Activated CD8-positive, alpha-beta memory T cell treated with anti-CD3 and anti-CD28 coated beads for 48 hours (primary cell): Measurements from ENCODE around the gene RMI2.
"Not testable (repeated sequence)": the region's sequence is repeated elsewhere in the genome, so short reads cannot be mapped to it uniquely, and the experiment has no call there.

Experiments used
- DNase-seq, 3 experiments: peaks; one replicate each; pipeline ENCODE4 v3.0.0-alpha.2; 2020; ENCODE audit warnings: low read depth in 2 of 3, low spot score in 2 of 3

Gene RMI2

GRCh38 chr16:11350921-11351335 lies 5.7 kb downstream of the RMI2 start:
- no peak for DNase-seq

- DNase-seq = no peak
These were observed 7.9 kb downstream of the RMI2 start for GRCh38 chr16:11353158-11353557.

DNA sequence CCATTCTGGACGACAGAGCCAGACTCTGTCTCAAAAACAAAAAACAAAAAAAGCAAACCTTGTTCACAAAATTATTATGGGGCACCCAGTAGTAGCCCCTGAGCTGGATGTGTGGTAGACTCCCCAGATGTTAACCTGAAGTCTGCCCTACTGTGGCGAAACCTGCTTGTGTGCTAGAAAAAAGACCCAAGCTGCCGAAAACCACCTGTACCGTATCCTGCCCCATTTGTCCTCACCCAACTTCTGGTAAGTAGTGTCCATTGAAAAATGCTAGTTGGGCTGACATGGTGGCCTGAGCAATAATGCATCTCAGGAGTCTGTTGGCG lies 9.1 kb downstream of the RMI2 start:
- no peak for DNase-seq

DNA sequence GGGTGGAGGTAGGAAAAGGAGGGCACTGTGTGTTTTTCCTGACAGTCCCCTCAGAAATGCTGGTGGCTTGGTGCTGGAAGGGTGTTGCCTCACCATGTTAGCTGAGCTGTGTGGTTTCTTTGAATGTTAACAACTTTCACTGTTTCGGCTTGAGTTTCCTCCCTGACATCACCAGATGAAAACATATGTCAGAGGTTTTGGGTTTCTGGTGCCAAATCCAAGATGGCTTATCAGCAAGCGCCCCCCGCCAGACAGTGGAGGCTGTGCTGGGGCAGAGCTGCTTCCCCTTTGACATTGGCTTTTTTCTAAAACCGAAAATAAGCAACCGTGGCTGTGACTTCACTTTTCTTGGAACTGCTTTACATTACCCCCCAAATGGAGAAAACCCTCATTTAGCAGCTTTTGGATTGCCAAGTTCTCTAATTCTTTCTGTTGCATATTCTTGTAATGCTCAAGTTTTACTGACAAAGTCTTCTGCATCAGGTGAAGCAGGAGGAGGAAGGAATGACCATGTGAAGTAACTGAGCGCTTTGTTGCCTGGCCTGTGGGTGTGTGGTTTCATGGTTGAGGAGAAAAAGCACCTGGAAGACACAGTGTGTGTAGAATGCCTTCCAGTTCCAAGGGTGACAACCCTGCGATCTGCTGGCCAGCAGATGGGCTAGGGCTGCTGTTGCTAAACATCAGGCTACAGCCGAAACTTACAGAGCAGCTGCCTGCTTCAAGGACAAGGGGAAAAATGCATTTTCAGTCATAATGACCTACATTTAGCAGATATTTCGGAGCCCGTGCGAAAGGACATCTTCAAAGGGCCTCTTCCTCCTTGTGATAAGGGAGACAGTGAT lies 9.7 kb downstream of the RMI2 start:
- DNase-seq = peak in 2 of 3 experiments; percentile 54 to 62

GRCh38 chr16:11355862-11356261 lies 10.6 kb downstream of the RMI2 start:
- DNase-seq = no peak

DNA sequence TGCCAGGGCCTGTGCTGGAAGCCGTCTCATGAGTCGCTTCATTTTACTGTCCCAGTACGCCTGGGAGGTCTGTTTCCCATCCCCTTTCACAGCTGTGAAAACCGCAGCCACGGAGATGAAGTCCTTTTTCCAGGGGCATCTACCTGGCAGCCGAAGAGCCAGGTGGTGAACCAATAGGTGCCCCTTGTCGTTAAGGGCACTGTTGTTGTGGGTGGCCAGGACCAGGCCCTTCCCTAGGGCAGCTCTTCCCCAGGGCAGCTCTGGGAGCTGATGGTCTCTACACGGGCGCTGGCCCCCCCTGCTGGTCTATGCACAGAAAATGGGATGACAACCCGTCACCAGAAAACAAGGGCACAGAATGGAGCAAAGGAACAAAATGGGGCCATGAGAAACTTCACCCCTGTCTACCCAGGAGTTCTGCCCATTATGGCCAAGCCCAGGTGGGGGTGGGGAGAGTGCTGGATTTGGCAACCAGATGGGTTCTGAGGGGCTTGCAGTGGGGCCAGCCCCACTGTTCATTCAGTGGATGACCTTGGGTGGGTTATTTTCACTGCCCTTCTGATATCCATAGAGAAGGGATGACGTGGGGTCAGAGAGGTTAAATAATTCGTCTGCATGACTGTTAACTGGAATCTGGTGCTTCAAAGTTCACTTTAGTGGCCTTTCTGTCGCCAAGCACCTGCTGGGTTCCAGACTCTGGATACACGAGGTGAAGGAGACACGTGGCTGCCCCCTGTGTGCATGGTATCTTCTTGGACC lies 11.5 kb downstream of the RMI2 start:
- DNase-seq = peak in 1 of 3 experiments; percentile 36

GRCh38 chr16:11358531-11358930 lies 13.3 kb downstream of the RMI2 start:
- DNase-seq = no peak

GRCh38 chr16:11359370-11359769 lies 14.1 kb downstream of the RMI2 start:
- no peak for DNase-seq

DNA sequence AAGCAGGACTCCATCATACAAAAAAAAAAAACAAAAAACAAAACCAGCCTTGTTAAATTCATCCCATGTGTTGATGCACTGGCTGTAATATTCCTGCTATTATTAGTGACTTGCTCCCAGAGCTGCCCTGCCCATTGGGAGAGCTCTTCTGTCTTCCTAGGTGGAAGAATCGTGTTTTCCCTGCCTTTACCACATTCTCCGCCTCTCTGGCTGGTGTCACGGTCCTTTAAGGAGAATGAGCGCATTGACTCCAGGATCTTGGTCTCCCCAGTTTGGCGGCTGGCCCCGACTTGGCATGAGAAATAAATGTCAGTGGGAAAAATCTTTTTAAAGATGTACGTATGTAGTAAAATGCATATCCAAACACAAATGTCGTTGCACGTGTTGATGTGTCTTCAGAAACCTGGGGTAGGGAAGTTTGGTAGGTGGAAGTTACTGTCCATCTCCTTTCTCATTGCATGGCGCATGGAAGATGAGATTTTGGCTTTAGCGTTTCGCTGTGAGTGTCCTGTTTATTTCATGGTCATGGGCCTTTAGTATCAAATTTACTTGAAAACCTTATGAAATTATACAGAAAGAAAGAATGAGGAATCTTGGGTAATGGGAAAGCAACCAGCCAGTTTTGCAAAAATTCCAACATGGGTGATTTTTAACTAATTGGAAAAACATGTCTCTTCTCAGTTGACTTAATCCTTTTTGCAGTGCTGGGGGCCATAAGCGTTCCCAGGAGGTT lies 15.5 kb downstream of the RMI2 start:
- DNase-seq = no peak

DNA sequence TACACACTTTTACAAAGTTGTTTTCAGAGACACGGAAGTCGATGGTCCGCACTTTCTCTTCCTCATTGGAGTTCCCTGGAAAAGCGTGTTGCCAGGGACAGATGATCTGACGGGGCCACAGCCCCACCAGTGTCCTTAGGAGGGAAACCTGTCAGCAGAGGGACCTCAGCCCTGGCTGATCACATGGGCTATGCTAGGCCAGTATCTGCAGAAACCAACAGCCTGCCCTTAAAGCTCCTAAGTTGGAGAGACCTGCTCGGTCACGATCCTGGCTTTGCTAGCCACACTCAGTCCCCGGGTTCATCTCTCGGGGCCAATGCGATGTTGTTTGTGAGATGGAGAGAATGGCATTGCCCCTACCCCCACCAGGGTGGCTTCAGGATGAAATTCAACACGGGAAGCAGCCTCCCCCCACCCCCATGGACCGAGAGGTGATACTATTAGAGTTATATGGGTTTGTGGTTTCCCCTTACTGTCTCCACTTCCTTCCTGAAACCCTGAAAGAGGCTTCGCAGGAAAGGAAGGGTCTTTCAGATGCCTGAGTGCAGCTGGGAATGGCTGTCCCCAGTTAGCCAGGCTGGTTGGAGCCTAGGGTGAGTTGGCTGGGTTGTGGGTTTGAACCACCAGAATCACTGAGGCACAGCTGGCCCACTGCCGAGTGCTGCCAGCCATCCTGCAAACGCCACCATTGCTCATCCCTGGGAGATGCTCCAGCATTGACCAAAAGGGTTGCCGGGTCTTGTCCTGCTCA lies 16.6 kb downstream of the RMI2 start:
- no peak for DNase-seq

GRCh38 chr16:11363927-11364258 lies 18.6 kb downstream of the RMI2 start:
- DNase-seq = no peak

DNA sequence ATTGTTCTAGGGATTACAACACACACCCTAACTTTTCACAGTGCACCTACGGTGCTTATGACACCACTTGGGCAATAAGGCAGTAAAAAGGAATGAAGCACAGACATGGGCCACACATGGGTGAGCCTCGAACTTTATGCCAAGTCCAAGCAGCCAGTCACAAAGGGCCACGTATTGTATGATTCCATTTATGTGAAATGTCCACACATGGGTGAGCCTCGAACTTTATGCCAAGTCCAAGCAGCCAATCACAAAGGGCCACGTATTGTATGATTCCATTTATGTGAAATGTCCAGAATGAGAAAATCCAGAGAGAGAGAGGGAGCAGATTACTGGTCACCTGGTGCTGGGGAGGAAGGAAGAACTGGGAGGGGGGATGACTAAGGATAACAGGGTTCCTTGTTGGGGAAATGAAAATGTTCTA lies 22.2 kb downstream of the RMI2 start:
- no peak for DNase-seq

- DNase-seq = no peak
These were observed 25.0 kb downstream of the RMI2 start for GRCh38 chr16:11370084-11370931.

DNA sequence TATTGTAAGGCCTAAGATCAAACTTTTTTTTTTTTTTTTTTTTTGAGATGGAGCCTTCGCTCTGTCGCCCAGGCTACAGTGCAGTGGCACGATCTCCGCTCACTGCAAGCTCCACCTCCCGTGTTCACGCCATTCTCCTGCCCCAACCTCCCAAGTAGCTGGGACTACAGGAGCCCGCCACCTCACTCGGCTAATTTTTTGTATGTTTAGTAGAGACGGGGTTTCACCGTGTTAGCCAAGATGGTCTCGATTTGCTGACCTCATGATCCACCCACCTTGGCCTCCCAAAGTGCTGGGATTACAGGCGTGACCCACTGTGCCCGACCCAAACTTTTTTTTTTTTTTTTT lies 25.6 kb downstream of the RMI2 start:
- not testable (repeated sequence) for DNase-seq

- DNase-seq = no peak
These were observed 27.0 kb downstream of the RMI2 start for GRCh38 chr16:11372073-11372828.

- no peak for DNase-seq
These were observed 27.6 kb downstream of the RMI2 start for GRCh38 chr16:11372829-11373306.

DNA sequence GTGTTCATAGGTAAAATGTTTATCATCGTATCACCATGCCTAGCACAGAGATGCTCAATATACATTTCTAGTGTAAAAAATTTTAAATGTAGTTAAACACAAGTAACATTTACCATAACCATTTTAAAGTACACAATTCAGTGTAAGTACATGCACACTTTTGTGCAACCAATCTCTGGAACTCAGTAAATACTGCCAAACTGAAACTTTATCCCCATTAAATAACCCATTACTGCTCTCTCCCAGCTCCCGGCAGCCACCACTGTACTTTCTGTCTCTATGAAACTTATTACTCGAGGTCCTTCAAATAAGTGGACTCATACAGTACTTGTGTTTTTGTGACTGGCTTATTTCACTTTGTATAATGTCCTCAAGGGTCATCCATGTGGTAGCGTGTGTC lies 29.0 kb downstream of the RMI2 start:
- no peak for DNase-seq

DNA sequence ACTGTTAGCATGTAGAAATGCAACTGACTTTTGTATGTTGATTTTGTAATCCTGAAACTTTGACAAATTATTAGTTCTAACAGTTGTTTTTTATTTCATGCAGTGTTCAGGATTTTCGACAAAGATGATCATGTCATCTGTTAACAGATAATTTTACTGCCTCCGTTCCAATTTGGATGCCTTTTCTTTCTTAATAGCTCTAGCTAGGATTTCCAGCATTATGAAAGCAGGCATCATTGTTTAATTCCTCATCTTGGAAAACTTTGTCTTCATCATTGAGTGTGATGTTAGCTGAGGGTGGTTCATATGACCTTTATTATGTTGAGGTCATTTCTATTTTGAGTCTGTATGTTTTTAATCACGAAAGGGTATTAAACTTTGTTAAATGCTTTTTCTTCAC lies 31.9 kb downstream of the RMI2 start:
- no peak for DNase-seq

DNA sequence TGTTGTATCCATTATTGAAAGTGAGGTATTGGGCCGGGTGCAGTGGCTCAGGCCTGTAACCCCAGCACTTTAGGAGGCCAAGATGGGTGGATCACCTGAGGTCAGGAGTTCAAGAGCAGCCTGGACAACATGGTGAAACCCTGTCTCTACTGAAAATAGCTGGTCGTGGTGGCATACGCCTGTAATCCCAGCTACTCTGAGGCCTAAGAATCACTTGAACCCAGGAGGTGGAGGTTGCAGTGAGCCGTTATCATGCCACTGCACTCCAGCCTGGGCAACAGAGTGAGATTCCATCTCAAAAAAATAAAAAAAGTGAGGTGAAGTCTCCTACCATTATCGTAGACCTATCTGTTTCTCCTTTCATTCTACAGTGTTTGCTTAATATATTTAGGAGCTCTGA lies 33.7 kb downstream of the RMI2 start:
- not testable (repeated sequence) for DNase-seq

DNA sequence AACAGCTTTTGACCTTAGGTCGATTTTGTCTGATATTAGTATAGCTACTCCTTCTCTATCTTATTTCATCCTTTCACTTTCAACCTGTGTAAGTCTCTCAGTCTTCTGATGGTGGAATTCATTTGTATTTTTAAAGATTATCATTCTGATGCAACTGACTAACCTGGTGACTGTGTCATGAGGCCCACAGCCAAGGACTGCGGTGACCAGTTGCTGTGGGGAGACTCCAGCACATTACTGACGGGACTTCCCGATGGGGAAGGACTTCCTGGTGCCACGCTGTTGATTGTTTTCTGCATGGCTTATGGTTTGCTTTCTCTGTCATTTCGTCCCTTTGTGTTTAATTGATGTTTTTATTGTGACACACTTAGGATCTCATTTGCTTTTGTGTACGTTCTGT lies 34.2 kb downstream of the RMI2 start:
- DNase-seq = no peak
